ENCODE results near the gene FAM241B. TPM values are rescaled to one million over a fixed set of nuclear protein-coding genes. Genes with fewer than 3 reads are reported as not detected.

The FAM241B gene
- total RNA-seq, 2 experiments from 2014 or later: 2.7 to 3.2 TPM

DNA sequence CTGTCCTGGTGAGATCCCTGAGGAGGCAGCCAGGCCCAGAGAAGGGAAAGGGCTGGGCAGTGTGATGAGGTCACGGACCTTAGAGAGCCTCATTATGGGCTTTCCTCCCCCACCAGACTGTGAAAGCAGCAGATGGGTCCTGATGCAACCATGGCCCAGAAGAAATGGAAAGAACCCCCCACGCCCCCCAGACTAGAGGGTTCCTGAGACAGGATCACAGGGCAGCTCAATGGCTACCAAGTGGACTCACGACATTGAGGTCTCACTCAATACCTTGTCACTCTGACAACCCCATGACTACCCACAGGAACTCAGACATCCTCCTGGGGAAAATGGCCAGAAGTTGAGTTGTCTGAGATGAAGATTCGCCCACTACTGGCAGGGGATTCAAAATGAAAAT lies 36.7 kb downstream of the FAM241B start:
- CTCF ChIA-PET: no interaction called here
- Mint-ChIP-seq H3K27me3 (peaks cover 31% of the 10 kb centered on the region), H3K4me3 (no peak overlapping the region)

DNA sequence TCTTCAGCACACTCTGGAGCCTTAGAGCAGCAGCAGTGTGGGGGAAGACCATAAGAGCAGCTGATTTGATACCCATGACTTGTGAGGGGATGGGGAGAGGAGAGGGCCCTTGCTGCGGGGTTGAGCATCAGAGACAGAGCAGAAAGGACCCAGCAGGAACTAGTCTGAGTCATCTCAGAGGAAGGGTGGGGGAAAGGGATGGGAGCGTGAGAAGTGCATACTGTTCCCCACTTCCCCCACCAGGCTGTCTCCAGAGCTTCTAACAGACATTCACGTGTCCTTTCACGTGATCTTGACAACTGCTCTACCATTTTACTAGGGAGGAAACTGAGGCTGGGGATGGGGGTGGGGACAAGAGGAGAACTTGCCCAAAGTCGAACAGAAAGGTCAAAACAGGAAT lies 38.7 kb downstream of the FAM241B start:
- no peak for DNase-seq
- H3K27me3 Mint-ChIP-seq: peaks cover 31% of the 10 kb centered on the region
- CTCF ChIA-PET: no interaction called here
- no peaks in the 10 kb centered on the region for H3K9me3 Mint-ChIP-seq
- H3K36me3 Mint-ChIP-seq (ENCODE audit: low read depth): no peaks in the 10 kb centered on the region
- H3K27ac Mint-ChIP-seq: no peak overlapping the region
- POLR2A ChIA-PET: no interaction called here
- H3K4me1 Mint-ChIP-seq: no peaks in the 10 kb centered on the region
- no peak overlapping the region for H3K4me3 Mint-ChIP-seq

More for the DNA sequence above, 36.7 kb downstream of the FAM241B start:
- Mint-ChIP-seq H3K9me3 (no peaks in the 10 kb centered on the region), H3K27ac (no peak overlapping the region), H3K4me1 (peaks cover 2% of the 10 kb centered on the region), H3K36me3 (ENCODE audit: low read depth) (no peaks in the 10 kb centered on the region)
- POLR2A ChIA-PET: no interaction called here
- no peak for DNase-seq

DNA sequence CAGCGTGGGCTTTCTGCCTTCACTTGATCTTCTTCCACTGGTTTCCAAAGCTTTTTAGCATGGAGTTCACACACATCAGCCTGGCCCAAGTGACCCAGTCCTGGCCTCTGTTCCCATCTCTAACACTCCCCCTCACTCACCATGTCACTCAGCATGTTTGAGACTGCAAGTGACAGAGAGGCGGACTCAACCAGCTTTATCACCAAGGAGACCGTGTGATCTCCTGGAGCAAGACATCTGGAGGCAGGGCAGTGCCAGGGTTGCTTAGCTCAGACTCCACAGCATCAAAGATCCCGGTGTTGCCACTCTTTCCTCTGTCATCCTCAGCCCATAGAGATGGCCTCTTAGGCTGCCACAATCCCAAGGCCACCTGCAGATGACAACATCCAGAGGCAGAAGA lies 39.4 kb downstream of the FAM241B start:
- Mint-ChIP-seq H3K4me1 (no peaks in the 10 kb centered on the region), H3K9me3 (no peaks in the 10 kb centered on the region), H3K27ac (no peak overlapping the region), H3K4me3 (no peak overlapping the region), H3K36me3 (ENCODE audit: low read depth) (no peaks in the 10 kb centered on the region), H3K27me3 (peaks cover 31% of the 10 kb centered on the region)
- ChIA-PET CTCF (no interaction called here), POLR2A (no interaction called here)
- no peak for DNase-seq

- Mint-ChIP-seq H3K4me1 (no peaks in the 10 kb centered on the region), H3K9me3 (no peaks in the 10 kb centered on the region), H3K36me3 (ENCODE audit: low read depth) (no peaks in the 10 kb centered on the region), H3K4me3 (no peak overlapping the region), H3K27me3 (peaks cover 29% of the 10 kb centered on the region), H3K27ac (no peak overlapping the region)
- CTCF ChIA-PET: interaction anchor here (1.3 to 1.5 kb wide), 2 partner anchors 29 to 37 kb away, joined by 3 to 4 read pairs; no protein-coding TSS in a partner anchor
- DNase-seq: no peak
- POLR2A ChIA-PET: no interaction called here
Observed at GRCh38 chr10:69673521-69673920, 43.5 kb downstream of the FAM241B start.

DNA sequence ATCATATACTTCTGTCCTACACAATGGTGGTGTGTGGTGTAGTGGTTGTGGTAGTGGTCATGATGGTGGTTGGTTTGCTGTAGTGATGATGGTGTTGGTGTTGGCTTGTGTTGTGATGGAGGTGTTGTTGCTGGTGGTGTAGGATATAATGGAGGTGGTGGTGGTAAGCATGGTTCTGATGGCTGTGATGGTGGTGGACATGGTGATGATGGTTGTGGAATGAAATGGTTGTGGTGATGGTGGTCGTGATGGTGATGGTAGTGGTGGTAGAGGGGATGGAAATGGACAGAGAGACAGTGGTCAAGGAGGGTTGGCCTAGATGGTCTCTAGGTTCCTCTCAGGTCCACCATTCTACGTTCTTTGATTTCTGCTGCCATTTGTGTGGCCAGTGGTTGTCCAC lies 44.7 kb downstream of the FAM241B start:
- Mint-ChIP-seq H3K9me3 (no peaks in the 10 kb centered on the region), H3K4me1 (no peaks in the 10 kb centered on the region), H3K27ac (no peak overlapping the region), H3K36me3 (ENCODE audit: low read depth) (no peaks in the 10 kb centered on the region), H3K27me3 (peaks cover 25% of the 10 kb centered on the region), H3K4me3 (no peak overlapping the region)
- ChIA-PET POLR2A (no interaction called here), CTCF (no interaction called here)
- no peak for DNase-seq

DNA sequence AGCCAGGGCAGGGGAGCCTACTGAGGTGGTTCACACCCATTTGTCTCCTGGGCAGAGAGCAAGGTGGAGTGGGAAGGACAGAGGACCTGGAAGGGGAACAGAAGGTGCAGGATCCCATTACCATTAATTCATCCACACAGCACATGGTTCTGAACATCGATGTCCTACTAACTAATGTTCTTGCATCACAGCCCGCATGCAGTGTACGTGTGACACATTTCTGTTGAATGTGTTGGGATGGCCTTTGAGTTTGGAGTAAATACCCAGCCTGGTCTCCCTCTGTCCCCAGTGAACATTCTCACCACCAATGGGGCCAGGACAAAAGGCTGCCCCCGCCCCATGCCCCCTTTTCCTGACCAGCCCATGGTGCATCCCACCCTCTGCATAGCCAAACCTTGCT lies 46.3 kb downstream of the FAM241B start:
- ChIA-PET POLR2A (no interaction called here), CTCF (no interaction called here)
- DNase-seq: no peak
- no peaks in the 10 kb centered on the region for H3K9me3 Mint-ChIP-seq
- H3K4me1 Mint-ChIP-seq: no peaks in the 10 kb centered on the region
- no peaks in the 10 kb centered on the region for H3K36me3 Mint-ChIP-seq (ENCODE audit: low read depth)
- H3K27me3 Mint-ChIP-seq: peaks cover 24% of the 10 kb centered on the region
- no peak overlapping the region for H3K4me3 Mint-ChIP-seq
- no peak overlapping the region for H3K27ac Mint-ChIP-seq

DNA sequence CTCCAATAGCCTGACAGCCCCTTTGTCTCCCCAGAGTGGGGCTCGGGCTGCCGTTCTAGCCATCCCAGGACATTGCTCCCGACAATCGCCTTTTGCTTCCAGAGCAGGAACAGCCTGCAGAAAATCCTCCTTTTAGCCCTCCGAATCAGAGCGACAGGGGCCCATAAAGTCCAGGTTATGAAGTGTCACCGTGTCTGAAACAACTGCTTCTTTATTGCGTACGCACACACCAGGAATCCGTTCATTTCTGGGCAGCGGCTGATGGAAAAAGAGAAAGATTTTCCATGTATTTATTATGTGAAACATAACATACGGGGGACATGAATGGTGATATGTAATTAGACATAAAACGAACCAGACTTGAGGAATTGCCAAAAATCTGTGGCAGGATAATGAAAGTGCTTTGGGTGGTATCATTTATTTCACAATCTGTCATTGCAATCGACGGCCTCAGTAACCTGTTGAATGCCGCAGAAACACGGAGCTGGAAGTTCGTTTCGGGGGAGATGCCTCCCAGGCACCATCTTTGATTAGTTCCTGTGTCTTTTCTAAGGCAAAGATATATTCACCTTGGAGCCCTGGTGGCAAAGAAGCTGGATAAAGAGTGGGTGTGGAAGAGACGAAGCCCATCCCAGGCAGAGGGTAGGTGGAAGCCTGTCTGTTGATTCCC lies 48.1 kb downstream of the FAM241B start:
- Mint-ChIP-seq H3K27ac (no peak overlapping the region), H3K4me1 (no peaks in the 10 kb centered on the region), H3K9me3 (no peaks in the 10 kb centered on the region), H3K36me3 (ENCODE audit: low read depth) (no peaks in the 10 kb centered on the region), H3K27me3 (peaks cover 28% of the 10 kb centered on the region), H3K4me3 (no peak overlapping the region)
- DNase-seq: no peak
- POLR2A ChIA-PET: no interaction called here
- CTCF ChIA-PET: no interaction called here

DNA sequence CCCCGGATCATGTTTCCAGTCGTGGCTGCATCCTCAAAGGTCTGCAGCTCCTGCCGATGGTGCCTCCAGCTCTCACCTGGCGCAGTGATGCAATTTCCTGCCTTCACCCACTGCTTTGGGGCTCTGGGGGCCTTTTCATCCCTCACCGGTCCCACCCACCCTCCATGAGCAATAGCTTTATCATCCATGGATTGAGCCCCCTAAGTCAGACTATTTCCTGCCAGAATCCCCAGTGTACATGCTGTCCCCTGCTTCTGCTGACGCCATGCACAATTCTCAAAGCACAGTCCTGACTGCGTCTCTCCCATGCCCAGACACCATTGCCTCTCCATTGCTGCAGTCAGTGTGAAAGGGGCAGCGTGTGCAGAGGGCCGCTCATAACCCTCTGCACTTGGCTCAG lies 49.7 kb downstream of the FAM241B start:
- no peaks in the 10 kb centered on the region for H3K36me3 Mint-ChIP-seq (ENCODE audit: low read depth)
- H3K4me3 Mint-ChIP-seq: no peak overlapping the region
- H3K9me3 Mint-ChIP-seq: no peaks in the 10 kb centered on the region
- no peaks in the 10 kb centered on the region for H3K4me1 Mint-ChIP-seq
- POLR2A ChIA-PET: no interaction called here
- H3K27ac Mint-ChIP-seq: no peak overlapping the region
- peaks cover 28% of the 10 kb centered on the region for H3K27me3 Mint-ChIP-seq
- no peak for DNase-seq
- CTCF ChIA-PET: no interaction called here

GRCh38 chr10:69680610-69681009 lies 50.6 kb downstream of the FAM241B start:
- POLR2A ChIA-PET: no interaction called here
- Mint-ChIP-seq H3K4me1 (no peaks in the 10 kb centered on the region), H3K36me3 (ENCODE audit: low read depth) (no peaks in the 10 kb centered on the region), H3K27ac (no peak overlapping the region), H3K27me3 (peaks cover 28% of the 10 kb centered on the region), H3K9me3 (no peaks in the 10 kb centered on the region), H3K4me3 (no peak overlapping the region)
- DNase-seq: no peak
- CTCF ChIA-PET: no interaction called here

DNA sequence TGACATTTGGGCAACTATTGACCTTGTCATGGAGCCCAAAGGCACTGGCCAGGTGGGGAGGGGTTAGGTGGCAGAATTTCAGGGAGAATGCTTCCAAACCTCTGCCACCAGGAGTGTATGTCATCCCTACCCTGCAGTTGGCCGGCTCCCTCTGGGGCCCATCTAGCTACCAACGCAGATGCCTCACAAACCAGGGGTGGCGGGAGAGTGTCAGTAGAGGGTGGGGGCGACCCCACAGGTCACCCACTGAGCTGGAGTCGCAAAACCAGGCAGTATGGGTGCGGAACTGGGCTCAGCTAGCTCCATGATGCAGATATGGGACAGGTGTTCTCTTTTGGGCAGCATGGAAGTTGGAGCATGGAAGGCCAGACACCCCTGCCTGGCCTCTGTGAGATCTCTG lies 51.4 kb downstream of the FAM241B start:
- Mint-ChIP-seq H3K4me3 (no peak overlapping the region), H3K27ac (no peak overlapping the region), H3K36me3 (ENCODE audit: low read depth) (no peaks in the 10 kb centered on the region), H3K27me3 (peaks cover 28% of the 10 kb centered on the region), H3K9me3 (no peaks in the 10 kb centered on the region), H3K4me1 (no peaks in the 10 kb centered on the region)
- POLR2A ChIA-PET: no interaction called here
- CTCF ChIA-PET: no interaction called here
- DNase-seq: no peak

DNA sequence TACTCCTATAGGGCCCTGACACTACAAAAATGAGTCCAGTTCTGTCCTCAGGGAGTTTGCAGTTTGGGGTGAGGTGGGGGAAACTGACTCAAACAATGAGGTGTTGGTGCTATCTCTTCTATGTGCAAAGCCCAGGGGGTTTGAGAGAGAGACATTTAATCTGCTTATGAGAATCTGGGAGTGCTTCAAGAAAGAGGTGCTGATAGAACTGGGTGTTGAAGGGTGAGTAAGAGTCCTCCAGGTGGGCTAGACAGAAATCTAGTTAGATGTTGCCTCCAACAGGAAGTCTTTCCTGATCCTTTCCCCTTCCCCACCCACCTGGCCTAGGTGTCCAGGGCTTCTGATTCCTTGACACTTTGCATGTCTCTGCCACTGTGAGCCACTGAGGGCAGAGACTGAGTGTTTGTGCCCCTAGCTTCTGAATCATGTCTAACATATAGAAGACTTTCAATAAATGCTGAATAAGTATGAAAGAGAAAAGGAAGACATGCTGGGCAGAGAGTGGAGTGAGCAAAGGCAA lies 53.0 kb downstream of the FAM241B start:
- Mint-ChIP-seq H3K4me3 (no peak overlapping the region), H3K36me3 (ENCODE audit: low read depth) (no peaks in the 10 kb centered on the region), H3K27me3 (peaks cover 20% of the 10 kb centered on the region), H3K27ac (no peak overlapping the region), H3K4me1 (no peaks in the 10 kb centered on the region), H3K9me3 (no peaks in the 10 kb centered on the region)
- CTCF ChIA-PET: no interaction called here
- DNase-seq: no peak
- POLR2A ChIA-PET: no interaction called here

Other genes starting within 250 kb of the FAM241B start
- gene TACR2, start 213.3 kb upstream of the FAM241B start, total RNA-seq: not detected
- gene TSPAN15, start 178.8 kb upstream of the FAM241B start, total RNA-seq: 1 to 10 TPM; 9.0 to 9.1 TPM
- gene NEUROG3, start 56.8 kb upstream of the FAM241B start, total RNA-seq: under 1 TPM in 1 of 2 experiments, not detected in 1; 0.23 TPM
- not detected for gene COL13A1, start 171.7 kb downstream of the FAM241B start, total RNA-seq